IMR-90 (cell line): ENCODE measurements around the gene TGFB2. TPM values are rescaled to one million over a fixed set of nuclear protein-coding genes. Genes with fewer than 3 reads are reported as not detected.

Source experiments
- ATAC-seq: fragments of 200-7000 bp; cut with Tn5 transposase; 2 replicates; pipeline ENCODE4 v1.9.1; 2020; ENCODE audit warnings: low read depth, mild to moderate bottlenecking, moderate library complexity
- BruUV-seq: library from RNA; stranded (reverse); fragments of 400-500 nt; replicated peaks from 2 replicates; lab custom pipeline; 2021; lab: Mats Ljungman, UMichigan
- CTCF ChIA-PET: fragments of 300-600 bp; formaldehyde crosslinking; extraction: SDS; loops from one replicate; lab custom pipeline; 2021; ENCODE audit warnings: antibody characterized with exemption; lab: Yijun Ruan, JAX
- POLR2A ChIA-PET: fragments of 300-600 bp; sonication (Branson Sonifier 250); formaldehyde crosslinking; loops from one replicate; lab custom pipeline; 2022; ENCODE audit warnings: antibody characterized with exemption; ENCODE audit not compliant: unreplicated experiment; lab: Charles Lee
- DNase-seq: peaks from one replicate; pipeline ENCODE4 v3.0.0; 2013
- H2AFZ ChIP-seq: replicated peaks from 2 replicates; pipeline ENCODE3; 2013; ENCODE audit warnings: low read length, mild to moderate bottlenecking; ENCODE audit not compliant: poor library complexity
- H2AK5ac ChIP-seq: 2 replicates; pipeline ENCODE4 v1.6.1; 2013; ENCODE audit warnings: low read depth, low read length, inconsistent platforms
- H2AK9ac ChIP-seq: replicated peaks from 2 replicates; pipeline ENCODE3; 2013; ENCODE audit warnings: mild to moderate bottlenecking, low read depth, low read length, moderate library complexity; ENCODE audit not compliant: poor library complexity
- H2BK120ac ChIP-seq: 2 replicates; pipeline ENCODE4 v1.6.1; 2013; ENCODE audit warnings: low read depth, low read length, inconsistent platforms
- H2BK15ac ChIP-seq: 3 replicates; pipeline ENCODE4 v1.6.1; 2013; ENCODE audit warnings: low read depth, low read length, inconsistent platforms
- H2BK20ac ChIP-seq: 2 replicates; pipeline ENCODE4 v1.6.1; 2013; ENCODE audit warnings: low read depth, mild to moderate bottlenecking, inconsistent platforms, low read length, moderate library complexity
- H2BK5ac ChIP-seq: 2 replicates; pipeline ENCODE4 v1.6.1; 2013; ENCODE audit warnings: mild to moderate bottlenecking, low read depth, low read length, inconsistent platforms; ENCODE audit not compliant: poor library complexity, severe bottlenecking
- H3K14ac ChIP-seq: replicated peaks from 2 replicates; pipeline ENCODE4 v1.6.1; 2013; ENCODE audit warnings: low read depth, low read length, inconsistent platforms
- H3K18ac ChIP-seq: 2 replicates; pipeline ENCODE4 v1.6.1; 2013; ENCODE audit warnings: low read depth, low read length, control low read depth
- H3K23ac ChIP-seq: 2 replicates; pipeline ENCODE4 v1.6.1; 2013; ENCODE audit warnings: low read depth, low read length, inconsistent platforms
- H3K27ac ChIP-seq: 2 replicates; pipeline ENCODE4 v1.5.1; 2013; ENCODE audit warnings: mild to moderate bottlenecking, control low read depth, low read length; ENCODE audit not compliant: insufficient read depth
- H3K27me3 ChIP-seq: 2 replicates; pipeline ENCODE4 v1.6.1; 2013; ENCODE audit warnings: low read length; ENCODE audit not compliant: control insufficient read depth, insufficient read depth
- H3K36me3 ChIP-seq: 2 replicates; pipeline ENCODE4 v1.6.1; 2013; ENCODE audit warnings: low read length, mixed read lengths; ENCODE audit not compliant: control insufficient read depth, insufficient read depth
- H3K4ac ChIP-seq: 2 replicates; pipeline ENCODE4 v1.6.1; 2013; ENCODE audit warnings: low read depth, low read length, inconsistent platforms
- H3K4me1 ChIP-seq: 2 replicates; pipeline ENCODE4 v1.6.1; 2013; ENCODE audit warnings: low read length, mixed read lengths; ENCODE audit not compliant: control insufficient read depth, insufficient read depth
- H3K4me2 ChIP-seq: 2 replicates; pipeline ENCODE4 v1.6.1; 2013; ENCODE audit warnings: low read depth, mild to moderate bottlenecking, control low read depth, low read length, moderate library complexity
- H3K4me3 ChIP-seq: 2 replicates; pipeline ENCODE4 v1.5.1; 2013; ENCODE audit warnings: low read depth, mild to moderate bottlenecking, control low read depth, low read length, moderate library complexity; ENCODE audit not compliant: insufficient read depth
- H3K56ac ChIP-seq: 2 replicates; pipeline ENCODE4 v1.6.1; 2013; ENCODE audit warnings: low read length, inconsistent platforms; ENCODE audit not compliant: insufficient read depth; ENCODE audit errors: extremely low read depth
- H3K79me1 ChIP-seq, 2 experiments: 2 replicates each; pipeline ENCODE4 v1.6.1; 2013; ENCODE audit warnings: low read length in 2 of 2, inconsistent platforms in 1 of 2, low read depth in 1 of 2
- H3K9ac ChIP-seq: 2 replicates; pipeline ENCODE4 v1.6.1; 2013; ENCODE audit warnings: low read depth, low read length, control low read depth
- H3K9me1 ChIP-seq: 2 replicates; pipeline ENCODE4 v1.6.1; 2013; ENCODE audit warnings: low read length, inconsistent platforms; ENCODE audit not compliant: insufficient read depth
- H3K9me3 ChIP-seq: 2 replicates; pipeline ENCODE4 v1.6.1; 2013; ENCODE audit warnings: low read length; ENCODE audit not compliant: control insufficient read depth, insufficient read depth
- H4K20me1 ChIP-seq: 2 replicates; pipeline ENCODE4 v1.6.1; 2013; ENCODE audit warnings: low read length, inconsistent platforms; ENCODE audit not compliant: insufficient read depth
- H4K5ac ChIP-seq: 2 replicates; pipeline ENCODE4 v1.6.1; 2013; ENCODE audit warnings: mild to moderate bottlenecking, low read depth, low read length, control low read depth
- H4K8ac ChIP-seq, 2 experiments: 2 replicates each; pipeline ENCODE4 v1.6.1; 2013; ENCODE audit warnings: low read depth in 2 of 2, low read length in 2 of 2, control low read depth in 1 of 2, inconsistent platforms in 1 of 2
- H4K91ac ChIP-seq: 2 replicates; pipeline ENCODE4 v1.6.1; 2013; ENCODE audit warnings: low read depth, low read length, inconsistent platforms; ENCODE audit not compliant: insufficient read depth
- BHLHE40 ChIP-seq: fragments of 150-350 bp; IDR thresholded peaks from 2 replicates; pipeline ENCODE4 v1.6.1; 2016; ENCODE audit warnings: mild to moderate bottlenecking, low read depth, low read length
- CEBPB ChIP-seq: IDR thresholded peaks from 2 replicates; pipeline ENCODE4 v1.6.1; 2012; ENCODE audit warnings: low read depth, low read length, improper control_type of control experiment
- CHD1 ChIP-seq: IDR thresholded peaks from 2 replicates; pipeline ENCODE4 v1.6.1; 2012; ENCODE audit warnings: low read depth, low read length, improper control_type of control experiment
- FOS ChIP-seq: fragments of 150-350 bp; IDR thresholded peaks from 2 replicates; pipeline ENCODE4 v1.6.1; 2016; ENCODE audit warnings: low read depth, low read length
- MAFK ChIP-seq: IDR thresholded peaks from 2 replicates; pipeline ENCODE4 v1.6.1; 2012; ENCODE audit warnings: low read depth, low read length, improper control_type of control experiment
- MAZ ChIP-seq: IDR thresholded peaks from 2 replicates; pipeline ENCODE4 v1.6.1; 2012; ENCODE audit warnings: low read depth, mild to moderate bottlenecking, low read length, improper control_type of control experiment, moderate library complexity, borderline replicate concordance
- MXI1 ChIP-seq: IDR thresholded peaks from 2 replicates; pipeline ENCODE4 v1.6.1; 2012; ENCODE audit warnings: low read depth, mild to moderate bottlenecking, low read length, moderate library complexity, borderline replicate concordance
- NFE2L2 ChIP-seq: fragments of 150-350 bp; IDR thresholded peaks from 2 replicates; pipeline ENCODE4 v1.6.1; 2016; ENCODE audit warnings: low read depth, mild to moderate bottlenecking, low read length
- POLR2A ChIP-seq: IDR thresholded peaks from 2 replicates; pipeline ENCODE4 v1.6.1; 2012; ENCODE audit warnings: mild to moderate bottlenecking, low read depth, low read length
- RAD21 ChIP-seq: IDR thresholded peaks from 2 replicates; pipeline ENCODE4 v1.6.1; 2012; ENCODE audit warnings: low read length, improper control_type of control experiment
- RCOR1 ChIP-seq: IDR thresholded peaks from 2 replicates; pipeline ENCODE4 v1.6.1; 2012; ENCODE audit warnings: mild to moderate bottlenecking, low read length, improper control_type of control experiment; ENCODE audit not compliant: insufficient replicate concordance
- RFX5 ChIP-seq: IDR thresholded peaks from 2 replicates; pipeline ENCODE4 v1.8.0; 2012; ENCODE audit warnings: low read depth, mild to moderate bottlenecking, low read length, moderate library complexity
- SMC3 ChIP-seq: fragments of 150-350 bp; IDR thresholded peaks from 2 replicates; pipeline ENCODE4 v1.6.1; 2016; ENCODE audit warnings: low read depth, mild to moderate bottlenecking, antibody characterized with exemption, low read length, moderate library complexity
- WGBS, 2 experiments: methylation state at CpG; one replicate each; pipeline versions ENCODE4 v1.1.5 to v1.1.7; 2013; ENCODE audit warnings: missing lambda C conversion rate in 2 of 2; ENCODE audit not compliant: insufficient read length in 1 of 2; ENCODE audit errors: extremely low coverage in 2 of 2; 5-methylcytosine and 5-hydroxymethylcytosine counted together
- dilution Hi-C: fragments of 300-500 bp; cut with HindIII; formaldehyde crosslinking; loops from one replicate; pipeline ENCODE4 v1.14.3; 2018; ENCODE audit warnings: low sequenced_read_pairs; ENCODE audit not compliant: unreplicated experiment
- in situ Hi-C: fragments of 300-500 bp; cut with MboI; formaldehyde crosslinking; loops from 3 replicates; pipeline ENCODE4 v1.14.3; 2019; ENCODE audit warnings: low sequenced_read_pairs, inconsistent platforms, mixed read lengths
- intact Hi-C: fragments of 100-400 bp; cut with micrococcal nuclease; formaldehyde crosslinking; loops from 2 replicates; pipeline ENCODE4 v1.10.0; 2022
- polyA plus RNA-seq, 3 experiments: library from polyadenylated mRNA; depleted of rRNA; stranded (reverse); fragments of >200 nt; gene quantifications; 2 replicates each; pipeline ENCODE4 v1.2.3, GENCODE V29; 2012; ENCODE audit warnings: low replicate concordance in 1 of 3
- total RNA-seq: library from RNA; depleted of rRNA; stranded (reverse); fragments of >200 nt; gene quantifications from 2 replicates; pipeline ENCODE4 v1.2.3, GENCODE V29; 2012
- TF ChIP-seq, protein P1 (sequence below): fragments of 150-350 bp; IDR thresholded peaks from 2 replicates; pipeline ENCODE4 v1.6.1; 2016; ENCODE audit warnings: low read depth, mild to moderate bottlenecking, low read length, moderate library complexity, borderline replicate concordance
- TF ChIP-seq, protein P2 (sequence below): conservative IDR thresholded peaks from 2 replicates; pipeline ENCODE4 v1.5.1; 2012; ENCODE audit warnings: mild to moderate bottlenecking, low read depth, low read length, improper control_type of control experiment
- TF ChIP-seq, protein P3 (sequence below): fragments of 150-350 bp; IDR thresholded peaks from 2 replicates; pipeline ENCODE4 v1.6.1; 2017; ENCODE audit warnings: mild to moderate bottlenecking, antibody characterized with exemption, low read length, low read depth

The TGFB2 gene
- total and polyA plus RNA-seq, 2 of the 4 experiments (the other 2 are of a cell fraction): 3.7 to 3.8 TPM

DNA sequence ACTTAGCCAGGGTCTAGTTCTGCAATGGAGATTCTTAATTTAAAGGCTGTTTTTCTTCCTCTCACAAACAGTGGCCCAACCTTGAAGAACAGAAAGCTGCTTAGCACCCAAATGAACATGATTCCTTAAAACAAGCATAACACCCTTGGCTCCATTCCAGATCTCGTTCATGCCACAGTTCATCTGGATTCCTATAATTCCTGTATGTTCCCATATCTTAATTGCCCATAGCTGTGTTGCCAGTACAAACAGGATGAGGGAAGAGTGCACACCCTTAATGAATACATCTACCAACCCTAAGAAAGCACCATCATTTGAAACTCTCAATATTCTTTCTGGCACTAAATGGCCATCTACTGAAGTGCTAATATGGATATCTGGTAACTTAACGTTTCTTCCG is 45.5 kb downstream of the TGFB2 start:
- Histone ChIP-seq H2BK15ac (no peak overlapping the region), H3K4me2 (no peak overlapping the region), H4K8ac (no peak overlapping the region), H2BK20ac (no peak overlapping the region), H3K14ac (no peak overlapping the region), H3K4ac (no peak overlapping the region), H4K20me1 (no peaks in the 10 kb centered on the region), H3K9ac (no peak overlapping the region), H4K91ac (no peak overlapping the region), H2AK9ac (no peak overlapping the region), H3K56ac (no peak overlapping the region), H3K27me3 (no peaks in the 10 kb centered on the region), H2AK5ac (no peak overlapping the region), H2AFZ (no peak overlapping the region), H3K36me3 (no peaks in the 10 kb centered on the region; the same call in 1 of the 2 replicates), H3K9me1 (no peaks in the 10 kb centered on the region), H3K27ac (no peak overlapping the region), H3K4me1 (peaks cover 2% of the 10 kb centered on the region; the same call in 1 of the 2 replicates), H3K9me3 (no peaks in the 10 kb centered on the region), H3K4me3 (no peak overlapping the region), H4K5ac (no peak overlapping the region), H3K79me1 (peaks cover 0 to 17% of the 10 kb centered on the region in 2 experiments; a peak in 2 of 4 replicates), H3K23ac (no peak overlapping the region), H3K18ac (no peak overlapping the region), H2BK5ac (no peak overlapping the region), H2BK120ac (no peak overlapping the region)
- ATAC-seq (no peak), DNase-seq (no peak)
- WGBS, 2 experiments: no CpG with 5 or more reads among the region's 3 CpGs
- ChIA-PET POLR2A (no interaction called here), CTCF (interaction anchor here (0.6 kb wide), 1 partner anchor 13 kb away, joined by 4 read pairs; no protein-coding TSS in a partner anchor)
- no peak for TF ChIP-seq MAZ
- no peak for TF ChIP-seq FOS
- no peak for TF ChIP-seq CHD1
- no peak for TF ChIP-seq CEBPB
- TF ChIP-seq MAFK: no peak
- no peak for TF ChIP-seq SMC3
- no peak for TF ChIP-seq RFX5
- TF ChIP-seq, protein P1, sequence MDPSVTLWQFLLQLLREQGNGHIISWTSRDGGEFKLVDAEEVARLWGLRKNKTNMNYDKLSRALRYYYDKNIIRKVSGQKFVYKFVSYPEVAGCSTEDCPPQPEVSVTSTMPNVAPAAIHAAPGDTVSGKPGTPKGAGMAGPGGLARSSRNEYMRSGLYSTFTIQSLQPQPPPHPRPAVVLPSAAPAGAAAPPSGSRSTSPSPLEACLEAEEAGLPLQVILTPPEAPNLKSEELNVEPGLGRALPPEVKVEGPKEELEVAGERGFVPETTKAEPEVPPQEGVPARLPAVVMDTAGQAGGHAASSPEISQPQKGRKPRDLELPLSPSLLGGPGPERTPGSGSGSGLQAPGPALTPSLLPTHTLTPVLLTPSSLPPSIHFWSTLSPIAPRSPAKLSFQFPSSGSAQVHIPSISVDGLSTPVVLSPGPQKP: no peak
- no peak for TF ChIP-seq NFE2L2
- no peak for TF ChIP-seq BHLHE40
- TF ChIP-seq, protein P2, sequence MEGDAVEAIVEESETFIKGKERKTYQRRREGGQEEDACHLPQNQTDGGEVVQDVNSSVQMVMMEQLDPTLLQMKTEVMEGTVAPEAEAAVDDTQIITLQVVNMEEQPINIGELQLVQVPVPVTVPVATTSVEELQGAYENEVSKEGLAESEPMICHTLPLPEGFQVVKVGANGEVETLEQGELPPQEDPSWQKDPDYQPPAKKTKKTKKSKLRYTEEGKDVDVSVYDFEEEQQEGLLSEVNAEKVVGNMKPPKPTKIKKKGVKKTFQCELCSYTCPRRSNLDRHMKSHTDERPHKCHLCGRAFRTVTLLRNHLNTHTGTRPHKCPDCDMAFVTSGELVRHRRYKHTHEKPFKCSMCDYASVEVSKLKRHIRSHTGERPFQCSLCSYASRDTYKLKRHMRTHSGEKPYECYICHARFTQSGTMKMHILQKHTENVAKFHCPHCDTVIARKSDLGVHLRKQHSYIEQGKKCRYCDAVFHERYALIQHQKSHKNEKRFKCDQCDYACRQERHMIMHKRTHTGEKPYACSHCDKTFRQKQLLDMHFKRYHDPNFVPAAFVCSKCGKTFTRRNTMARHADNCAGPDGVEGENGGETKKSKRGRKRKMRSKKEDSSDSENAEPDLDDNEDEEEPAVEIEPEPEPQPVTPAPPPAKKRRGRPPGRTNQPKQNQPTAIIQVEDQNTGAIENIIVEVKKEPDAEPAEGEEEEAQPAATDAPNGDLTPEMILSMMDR: no peak
- no peak for TF ChIP-seq RAD21
- TF ChIP-seq, protein P3, sequence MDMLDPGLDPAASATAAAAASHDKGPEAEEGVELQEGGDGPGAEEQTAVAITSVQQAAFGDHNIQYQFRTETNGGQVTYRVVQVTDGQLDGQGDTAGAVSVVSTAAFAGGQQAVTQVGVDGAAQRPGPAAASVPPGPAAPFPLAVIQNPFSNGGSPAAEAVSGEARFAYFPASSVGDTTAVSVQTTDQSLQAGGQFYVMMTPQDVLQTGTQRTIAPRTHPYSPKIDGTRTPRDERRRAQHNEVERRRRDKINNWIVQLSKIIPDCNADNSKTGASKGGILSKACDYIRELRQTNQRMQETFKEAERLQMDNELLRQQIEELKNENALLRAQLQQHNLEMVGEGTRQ: no peak
- TF ChIP-seq RCOR1: no peak
- no peak for TF ChIP-seq POLR2A
- TF ChIP-seq MXI1: no peak
- BruUV-seq: no TSS peak
- dilution Hi-C loops: no loop called here
- in situ Hi-C loops: no loop called here
- intact Hi-C loops: no loop called here
